Breast epithelium (tissue), 4 donors: Measurements from ENCODE around the gene DISP1. TPM values are rescaled to one million over a fixed set of nuclear protein-coding genes. Genes with fewer than 3 reads are reported as not detected.

Source experiments
- DNase-seq, 2 donors: peaks; one replicate each; pipeline ENCODE4 v3.0.0-alpha.2; 2019; ENCODE audit warnings: low spot score in 2 of 2
- H3K27ac ChIP-seq, 2 donors: fragments of 200-600 bp; sonication (generic) in 1 of 2; one replicate each; pipeline ENCODE4 v1.5.1; 2016 to 2019; ENCODE audit warnings: mild to moderate bottlenecking in 1 of 2
- H3K27me3 ChIP-seq, 2 donors: fragments of 200-600 bp; sonication (generic) in 1 of 2; one replicate each; pipeline versions ENCODE4 v1.5.1 to v1.6.0; 2017 to 2019; ENCODE audit warnings: control low read depth in 1 of 2, mild to moderate bottlenecking in 1 of 2
- H3K36me3 ChIP-seq: fragments of 200-600 bp; one replicate; pipeline ENCODE4 v1.5.1; 2019
- H3K4me1 ChIP-seq, 2 donors: fragments of 200-600 bp; sonication (generic); one replicate each; pipeline ENCODE4 v1.5.1; 2016 to 2019; ENCODE audit warnings: control low read depth in 1 of 2
- H3K4me3 ChIP-seq, 3 donors: fragments of 200-600 bp; sonication (generic); 1 replicate in 2 of 3; 2 replicates in 1 of 3; pipeline ENCODE4 v1.5.1; 2016 to 2019; ENCODE audit warnings: mild to moderate bottlenecking in 3 of 3, moderate library complexity in 2 of 3
- H3K9me3 ChIP-seq, 2 donors: fragments of 200-600 bp; sonication (generic) in 1 of 2; one replicate each; pipeline ENCODE4 v1.5.1; 2016 to 2019; ENCODE audit warnings: control low read depth in 1 of 2
- CTCF ChIP-seq, 3 donors: fragments of 450-650 bp; IDR thresholded peaks; one replicate each; pipeline ENCODE4 v1.5.1; 2016 to 2017; ENCODE audit warnings: antibody characterized with exemption in 3 of 3, mild to moderate bottlenecking in 3 of 3, moderate library complexity in 3 of 3
- POLR2A ChIP-seq: fragments of 450-650 bp; IDR thresholded peaks from one replicate; pipeline ENCODE4 v1.6.1; 2016; ENCODE audit warnings: antibody characterized with exemption, mild to moderate bottlenecking, moderate library complexity
- POLR2AphosphoS5 ChIP-seq, 3 donors: sonication (generic); formaldehyde crosslinking; IDR thresholded peaks; one replicate each; pipeline ENCODE4 v1.6.1; 2017; ENCODE audit warnings: antibody characterized with exemption in 3 of 3
- intact Hi-C: fragments of 100-400 bp; cut with DNase I; formaldehyde crosslinking; loops from one replicate; pipeline ENCODE4 v1.15.1; 2023; ENCODE audit warnings: low total_unique reads
- total RNA-seq, 3 donors: library from RNA; depleted of rRNA; stranded (reverse); fragments of >200 nt; gene quantifications; one replicate each; pipeline ENCODE4 v1.1.0, GENCODE V29; 2016

DISP1 gene
- total RNA-seq, 3 donors from 2014 or later, result 7.5 to 17.1 (median 10.5) TPM

GRCh38 chr1:222787729-222788128 lies 27.1 kb upstream of the DISP1 start:
- intact Hi-C loops, result no loop called here
- no peak for TF ChIP-seq POLR2AphosphoS5 (IDR thresholded peaks at IDR 0.05)
- no peak for TF ChIP-seq POLR2A
- TF ChIP-seq CTCF (IDR thresholded peaks at IDR 0.05), result no peak
- H3K27ac ChIP-seq, result no peak overlapping the region
- DNase-seq, result no peak
- no peaks in the 10 kb centered on the region for H3K27me3 ChIP-seq
- no peaks in the 10 kb centered on the region for H3K4me1 ChIP-seq
- H3K9me3 ChIP-seq, result no peaks in the 10 kb centered on the region
- no peaks in the 10 kb centered on the region for H3K36me3 ChIP-seq
- no peak overlapping the region for H3K4me3 ChIP-seq

GRCh38 chr1:222788402-222789156 lies 26.3 kb upstream of the DISP1 start:
- Histone ChIP-seq H3K4me1 (no peaks in the 10 kb centered on the region), H3K4me3 (no peak overlapping the region), H3K36me3 (no peaks in the 10 kb centered on the region), H3K9me3 (no peaks in the 10 kb centered on the region), H3K27me3 (no peaks in the 10 kb centered on the region), H3K27ac (no peak overlapping the region)
- no peak for TF ChIP-seq CTCF (IDR thresholded peaks at IDR 0.05)
- intact Hi-C loops, result no loop called here
- DNase-seq, result no peak

GRCh38 chr1:222790115-222790514 lies 24.7 kb upstream of the DISP1 start:
- DNase-seq, result no peak
- no peak overlapping the region for H3K27ac ChIP-seq
- H3K36me3 ChIP-seq, result no peaks in the 10 kb centered on the region
- H3K4me3 ChIP-seq, result no peak overlapping the region
- H3K9me3 ChIP-seq, result no peaks in the 10 kb centered on the region
- H3K4me1 ChIP-seq, result no peaks in the 10 kb centered on the region
- TF ChIP-seq POLR2AphosphoS5 (IDR thresholded peaks at IDR 0.05) (no peak), POLR2A (no peak), CTCF (IDR thresholded peaks at IDR 0.05) (no peak)
- H3K27me3 ChIP-seq, result no peaks in the 10 kb centered on the region
- intact Hi-C loops, result no loop called here

GRCh38 chr1:222790520-222790919 lies 24.3 kb upstream of the DISP1 start:
- no peak for DNase-seq
- TF ChIP-seq POLR2AphosphoS5 (IDR thresholded peaks at IDR 0.05) (no peak), POLR2A (no peak), CTCF (IDR thresholded peaks at IDR 0.05) (no peak)
- Histone ChIP-seq H3K9me3 (no peaks in the 10 kb centered on the region), H3K4me1 (no peaks in the 10 kb centered on the region), H3K36me3 (no peaks in the 10 kb centered on the region), H3K27me3 (no peaks in the 10 kb centered on the region), H3K4me3 (no peak overlapping the region), H3K27ac (no peak overlapping the region)
- intact Hi-C loops, result no loop called here

- H3K27ac ChIP-seq, result no peak overlapping the region
- no peak for DNase-seq
These were observed 23.7 kb upstream of the DISP1 start for GRCh38 chr1:222791006-222791710.

More at GRCh38 chr1:222791006-222791710, 23.7 kb upstream of the DISP1 start:
- Histone ChIP-seq H3K4me3 (no peak overlapping the region), H3K27me3 (no peaks in the 10 kb centered on the region), H3K36me3 (no peaks in the 10 kb centered on the region), H3K4me1 (no peaks in the 10 kb centered on the region), H3K9me3 (no peaks in the 10 kb centered on the region)
- no peak for TF ChIP-seq POLR2AphosphoS5 (IDR thresholded peaks at IDR 0.05)
- TF ChIP-seq POLR2A, result no peak
- no peak for TF ChIP-seq CTCF (IDR thresholded peaks at IDR 0.05)
- intact Hi-C loops, result no loop called here
